Activated CD8-positive, alpha-beta memory T cell treated with anti-CD3 and anti-CD28 coated beads, Interleukin-2, amount 50 U/mL, for 1 hour (primary cell): ENCODE results near the gene SUB1.
A peak's percentile ranks its signal among the peaks of the same experiment; 100 is the strongest.
"Not testable (repeated sequence)": the region's sequence is repeated elsewhere in the genome, so short reads cannot be mapped to it uniquely, and the experiment has no call there.

Experiments
- DNase-seq: peaks from one replicate; pipeline ENCODE4 v3.0.0-alpha.2; 2020; ENCODE audit errors: extremely low read depth

SUB1 gene

DNA sequence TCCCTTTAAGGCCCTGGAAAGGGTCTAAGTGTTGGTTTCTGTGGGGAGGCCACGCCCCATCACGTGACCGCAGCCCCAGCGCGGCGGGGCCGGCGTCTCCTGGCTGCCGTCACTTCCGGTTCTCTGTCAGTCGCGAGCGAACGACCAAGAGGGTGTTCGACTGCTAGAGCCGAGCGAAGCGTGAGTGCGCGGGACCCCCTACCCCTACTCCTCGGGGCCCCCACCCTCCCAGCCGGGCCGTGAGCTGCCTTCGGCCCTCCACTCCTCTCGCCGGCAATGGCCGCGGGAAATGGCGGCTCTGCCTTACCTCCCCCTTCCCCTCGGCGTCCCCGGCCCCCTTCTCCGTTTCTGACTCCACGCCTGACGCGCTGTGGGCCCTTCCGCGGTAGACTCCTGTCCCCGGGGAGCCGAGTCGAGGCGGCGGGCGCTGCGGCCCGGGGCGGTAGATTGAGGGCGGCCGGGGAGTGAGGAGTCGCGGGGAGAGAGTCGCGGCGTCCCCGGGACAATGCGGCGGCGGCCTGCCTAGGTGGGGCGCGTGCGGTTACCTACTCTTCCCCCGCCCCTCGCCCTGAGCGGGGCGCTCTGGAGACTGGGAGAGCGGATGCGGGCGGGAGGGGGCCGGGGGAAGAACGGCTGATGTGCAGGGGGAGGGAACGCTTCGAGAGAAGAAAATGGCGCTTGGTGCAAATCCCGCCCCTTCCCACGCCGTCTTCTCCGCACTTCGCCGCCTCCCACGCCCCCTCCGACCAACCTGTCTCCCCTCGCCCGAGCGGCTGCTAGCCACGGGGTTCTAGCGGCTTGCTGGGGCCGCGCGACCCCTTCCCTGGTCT is at the start of gene SUB1:
Gene SUB1, plus strand, starts transcription at position 112 of the 830 bp plus-strand sequence. CDS start 2,956 bp downstream, outside the sequence.
- peak; percentile 84 for DNase-seq

DNA sequence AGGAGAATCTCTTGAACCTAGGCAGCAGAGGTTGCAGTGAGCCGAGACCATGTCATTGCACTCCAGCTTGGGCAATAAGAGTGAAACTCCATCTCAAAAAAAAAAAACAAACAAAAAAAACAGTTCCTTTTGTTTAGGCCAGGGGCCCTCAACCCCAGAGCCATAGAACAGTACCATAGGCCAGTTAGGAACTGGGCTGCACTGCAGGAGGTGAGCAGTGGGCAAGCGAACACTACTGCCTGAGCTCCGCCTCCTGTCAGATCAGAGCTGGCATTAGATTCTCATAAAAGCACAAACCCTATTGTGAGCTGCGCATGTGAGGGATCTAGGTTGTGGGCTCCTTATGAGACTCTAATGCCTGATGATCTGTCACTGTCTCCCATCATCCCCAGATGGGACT is 49.1 kb upstream of the SUB1 start:
- no peak for DNase-seq

DNA sequence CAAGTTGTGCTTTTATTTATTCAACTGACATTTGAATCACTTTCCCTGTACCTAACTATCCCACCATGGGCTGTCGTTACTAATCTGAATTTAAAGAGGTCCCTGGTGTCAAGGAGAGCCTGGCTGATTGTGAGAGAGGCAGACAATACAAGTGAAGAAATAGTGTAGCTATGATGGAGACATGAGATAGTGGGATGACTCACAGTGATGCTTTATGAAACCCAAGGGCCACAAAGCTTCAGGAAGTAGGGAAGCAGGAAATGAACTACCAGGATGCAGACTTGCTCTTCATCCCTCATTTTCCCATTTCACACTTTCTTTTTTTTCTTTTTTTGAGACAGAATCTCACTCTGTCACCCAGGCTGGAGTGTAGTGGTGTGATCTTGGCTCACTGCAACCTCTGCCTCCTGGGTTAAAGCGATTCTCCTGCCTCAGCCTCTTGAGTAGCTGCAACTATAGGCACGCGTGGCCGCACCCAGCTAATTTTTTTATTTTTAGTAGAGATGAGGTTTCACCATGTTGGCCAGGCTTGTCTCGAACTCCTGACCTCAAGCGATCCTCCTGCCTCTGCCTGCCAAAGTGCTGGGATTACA is 47.8 kb upstream of the SUB1 start:
- not testable (repeated sequence) for DNase-seq

DNA sequence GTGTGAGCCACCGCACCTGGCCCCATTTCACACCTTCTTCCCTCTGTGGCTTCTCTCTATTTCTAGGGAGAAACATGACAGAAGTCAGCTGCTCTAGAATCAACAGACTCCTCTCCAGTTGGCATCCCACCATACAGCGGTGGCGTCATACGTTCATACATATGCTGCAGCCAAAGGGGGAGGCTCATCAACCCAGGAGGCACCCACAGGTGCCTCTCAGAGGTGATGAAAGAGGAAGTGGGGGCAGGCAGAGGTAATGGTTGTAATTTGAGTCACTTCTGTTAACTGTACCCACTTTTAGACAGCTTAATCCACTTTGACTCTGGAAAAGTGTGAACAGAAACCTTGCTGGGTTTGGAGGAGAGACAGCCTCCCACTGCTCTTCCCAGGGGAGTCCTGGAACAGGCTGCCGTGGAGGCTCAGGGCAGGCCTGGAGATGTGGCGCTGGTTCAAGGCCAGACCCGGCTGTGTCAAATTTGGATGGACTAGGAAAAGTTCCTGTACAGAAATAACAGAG is 47.3 kb upstream of the SUB1 start:
- no peak for DNase-seq

DNA sequence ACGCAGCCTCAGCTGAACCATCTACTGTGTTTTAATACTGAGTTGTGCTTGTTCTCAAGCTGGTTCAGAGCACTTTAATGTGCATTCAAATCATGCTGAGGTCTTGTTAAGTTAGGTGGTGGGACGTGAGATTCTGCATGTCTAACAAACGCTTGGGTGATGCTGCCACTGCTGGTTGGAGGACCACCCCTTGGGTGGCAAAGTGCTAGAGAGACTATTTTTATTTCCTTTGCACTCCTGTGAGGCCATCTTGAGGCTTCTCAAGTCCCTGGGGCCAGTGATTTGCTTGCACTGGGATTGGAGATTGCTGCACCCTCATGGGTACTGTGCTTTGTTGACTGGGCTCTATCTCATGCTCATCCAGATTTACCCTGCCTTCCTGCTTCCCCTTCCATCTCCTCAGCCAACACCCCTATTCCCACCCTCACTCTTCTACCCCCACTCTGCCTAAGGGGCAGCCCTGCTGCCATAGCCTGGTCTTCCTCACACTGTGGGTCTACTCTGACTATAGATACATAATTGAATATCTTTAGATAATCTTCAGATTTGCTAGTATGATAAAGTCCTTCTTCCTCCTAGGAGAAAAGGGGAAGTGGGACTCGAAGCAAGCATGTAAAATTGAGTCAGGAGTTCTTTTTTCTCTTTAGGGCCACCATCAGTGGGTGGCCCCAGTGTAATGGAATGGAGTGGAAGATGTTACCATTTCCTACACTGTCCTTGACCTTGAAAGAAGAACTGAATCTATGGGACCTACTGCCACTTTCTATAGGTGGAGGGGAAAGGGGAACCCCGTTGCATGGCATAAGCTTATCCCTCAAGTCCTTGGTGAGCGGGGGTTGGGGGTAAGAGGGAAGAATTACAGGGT is 45.1 kb upstream of the SUB1 start:
- no peak for DNase-seq

DNA sequence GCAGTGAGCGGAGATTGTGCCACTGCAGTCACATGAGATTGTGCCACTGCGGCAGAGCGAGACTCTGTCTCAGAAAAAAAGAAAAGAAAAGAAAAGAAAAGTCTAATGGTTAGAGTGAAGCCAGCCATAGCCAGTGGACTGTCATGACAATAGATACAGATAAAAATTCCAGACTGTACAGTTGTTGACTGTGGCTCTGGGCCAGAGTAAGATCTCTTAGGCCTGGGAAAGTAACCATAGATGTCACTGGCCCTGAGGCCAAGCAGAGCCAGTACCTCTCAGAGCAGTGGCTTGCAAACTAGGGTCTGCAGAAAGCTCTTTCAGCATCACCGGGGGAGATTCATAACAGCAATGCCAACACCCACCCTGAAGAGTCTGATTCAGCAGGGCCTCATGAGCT is 44.1 kb upstream of the SUB1 start:
- no peak for DNase-seq

DNA sequence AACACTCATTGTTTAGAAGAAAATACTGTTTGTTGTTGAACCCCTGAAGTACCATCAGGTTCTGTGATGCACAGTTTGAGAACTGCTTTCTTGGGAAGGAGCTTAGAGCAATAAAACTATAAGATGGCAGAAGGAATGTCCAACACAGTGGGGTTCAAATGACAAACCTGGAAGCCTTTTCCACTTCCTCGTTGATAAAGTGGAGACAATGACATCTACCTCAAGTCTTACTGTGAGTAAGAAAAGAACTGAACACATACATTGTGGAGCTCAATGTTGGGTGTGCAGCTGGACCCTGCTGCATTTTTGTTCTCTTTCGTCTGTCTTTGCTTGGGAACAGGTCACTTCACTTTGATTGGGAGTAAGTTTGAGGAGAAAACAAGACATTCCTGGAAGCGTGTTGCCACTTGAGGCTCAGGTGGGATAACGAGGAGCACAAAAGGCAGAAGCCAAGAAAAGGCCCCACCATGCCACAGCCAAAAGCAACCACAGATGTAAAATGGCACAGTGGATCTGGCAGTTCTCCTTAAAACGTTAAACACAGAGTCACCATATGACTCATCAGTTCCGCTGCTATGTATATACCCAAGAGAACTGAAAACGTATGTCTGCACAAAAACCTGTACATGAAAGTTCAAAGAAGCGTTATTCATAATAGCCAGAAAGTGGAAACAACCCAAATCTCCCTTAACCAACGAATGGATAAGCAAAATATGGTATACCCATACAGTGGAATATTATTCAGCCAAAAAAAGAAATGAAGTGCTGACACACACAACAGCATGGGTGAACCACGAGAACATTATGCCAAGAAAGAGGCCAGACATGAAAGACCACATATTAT is 42.9 kb upstream of the SUB1 start:
- DNase-seq, result no peak

DNA sequence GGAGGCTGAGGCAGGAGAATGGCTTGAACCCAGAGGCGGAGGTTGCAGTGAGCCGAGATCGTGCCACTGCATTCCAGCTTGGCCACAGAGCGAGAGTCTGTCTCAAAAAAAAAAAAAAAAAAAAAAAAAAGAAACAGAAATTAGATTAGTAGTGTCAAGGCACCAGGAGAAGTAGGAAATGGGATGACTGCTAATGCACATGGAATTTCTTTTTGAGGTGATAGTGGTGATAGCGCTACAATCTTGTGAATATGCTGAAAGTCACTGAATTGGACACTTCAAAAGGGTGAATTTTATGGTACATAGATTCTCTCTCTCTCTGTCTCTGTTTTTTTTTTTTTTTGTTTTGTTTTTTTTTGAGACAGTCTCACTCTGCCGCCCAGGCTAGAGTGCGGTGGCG is 42.1 kb upstream of the SUB1 start:
- DNase-seq, result no peak

DNA sequence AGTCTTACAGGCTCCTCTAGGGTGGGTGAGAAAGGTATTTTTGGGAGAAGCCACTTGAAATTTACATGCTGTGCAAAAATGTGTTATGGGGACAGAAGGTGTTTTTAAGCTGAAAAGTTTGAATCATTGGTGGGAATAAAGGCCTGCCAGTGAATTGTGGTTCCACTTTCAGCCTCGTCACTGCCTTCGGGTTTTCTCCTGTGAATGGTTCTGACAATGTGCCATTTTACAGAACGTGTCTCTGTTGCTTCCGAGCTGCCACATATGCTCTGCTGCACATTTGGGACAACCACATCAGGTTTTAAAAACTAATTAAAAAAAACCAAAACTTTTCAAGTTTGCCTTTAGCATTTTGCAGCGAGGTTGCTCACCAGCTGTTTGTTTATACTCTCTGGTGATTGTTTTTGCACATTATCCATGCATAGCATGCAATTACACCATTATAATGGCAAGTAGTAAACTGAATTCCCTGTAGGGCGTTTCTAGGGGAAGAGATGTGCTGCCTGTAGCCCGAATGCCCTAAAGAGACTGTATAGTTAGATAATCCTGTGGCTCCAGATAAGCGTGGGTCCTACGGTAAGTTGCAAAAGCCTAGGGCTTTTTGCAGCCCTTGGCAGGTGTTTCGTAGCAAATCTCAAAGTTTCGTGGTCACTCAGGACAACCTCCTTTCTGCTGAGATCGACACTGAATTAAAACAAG is 40.1 kb upstream of the SUB1 start:
- DNase-seq, result no peak

DNA sequence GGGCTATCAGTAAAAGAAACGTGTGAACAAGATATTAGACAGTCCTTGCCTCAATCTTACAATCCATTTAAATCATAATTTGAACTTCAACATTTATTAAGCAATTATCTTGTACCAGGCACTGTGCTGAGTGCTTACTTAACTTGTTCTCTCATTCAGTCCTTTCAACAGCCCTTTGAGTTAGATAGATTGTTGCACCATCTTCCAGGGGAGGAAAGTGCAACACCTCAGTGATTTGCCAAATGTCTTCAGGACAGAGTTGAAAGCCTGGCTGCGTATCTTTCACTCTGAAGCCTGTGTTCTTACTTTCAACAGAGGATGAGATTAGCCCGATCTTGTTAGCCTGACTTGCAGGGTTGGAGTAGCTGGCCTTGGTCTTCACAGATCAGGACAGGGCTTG is 34.2 kb upstream of the SUB1 start:
- no peak for DNase-seq

DNA sequence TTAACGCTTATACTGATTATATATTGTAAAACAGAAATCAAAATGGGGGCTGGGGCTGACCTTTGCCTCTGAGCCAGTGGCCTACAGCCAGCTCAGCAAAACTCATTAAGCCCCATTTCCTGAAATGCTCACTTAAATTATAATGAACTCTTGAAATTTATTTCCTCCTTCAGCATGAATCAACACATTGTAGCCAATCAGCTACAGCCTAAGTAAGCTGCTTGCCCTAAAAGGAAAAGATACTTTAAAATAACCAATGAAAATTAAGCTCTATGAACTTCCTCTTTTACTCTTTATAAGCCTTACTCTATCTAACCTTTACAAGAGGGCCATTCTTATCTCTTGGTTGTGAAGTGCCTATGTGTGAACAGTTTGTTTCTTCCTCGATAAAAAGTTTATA is 33.5 kb upstream of the SUB1 start:
- DNase-seq, result no peak

DNA sequence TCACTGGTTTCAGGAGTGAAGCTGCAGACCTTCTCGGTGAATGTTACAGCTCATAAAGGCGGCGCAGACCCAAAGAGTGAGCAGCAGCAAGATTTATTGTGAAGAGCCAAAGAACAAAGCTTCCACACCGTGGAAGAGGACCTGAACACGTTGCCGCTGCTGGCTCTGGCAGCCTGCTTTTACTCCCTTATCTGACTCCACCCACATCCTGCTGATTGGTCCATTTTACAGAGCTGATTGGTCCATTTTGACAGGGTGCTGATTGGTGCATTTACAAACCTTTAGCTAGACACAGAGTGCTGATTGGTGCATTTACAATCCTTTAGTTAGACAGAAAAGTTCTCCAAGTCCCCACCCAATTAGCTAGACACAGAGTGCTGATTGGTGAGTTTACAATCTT is 32.9 kb upstream of the SUB1 start:
- DNase-seq, result not testable (repeated sequence)

DNA sequence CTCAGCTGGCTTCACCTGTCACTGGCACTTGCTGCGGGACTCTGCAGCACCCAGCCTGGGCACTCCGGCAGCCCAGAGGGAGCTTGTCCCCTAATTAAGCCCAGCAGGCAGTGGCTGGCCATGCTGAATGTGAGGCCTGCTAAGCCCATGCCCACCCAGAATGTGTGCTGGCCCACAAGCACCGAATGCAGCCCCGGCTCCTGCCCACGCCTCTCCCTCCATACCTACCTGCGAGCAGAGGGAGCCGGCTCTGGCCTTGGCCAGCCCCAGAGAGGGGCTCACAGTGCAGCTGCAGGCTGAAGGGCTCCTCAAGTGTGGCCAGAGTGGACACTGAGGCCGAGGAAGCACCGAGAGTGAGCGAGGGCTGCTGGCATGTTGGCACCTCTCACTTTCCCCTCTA is 32.4 kb upstream of the SUB1 start:
- DNase-seq, result no peak

DNA sequence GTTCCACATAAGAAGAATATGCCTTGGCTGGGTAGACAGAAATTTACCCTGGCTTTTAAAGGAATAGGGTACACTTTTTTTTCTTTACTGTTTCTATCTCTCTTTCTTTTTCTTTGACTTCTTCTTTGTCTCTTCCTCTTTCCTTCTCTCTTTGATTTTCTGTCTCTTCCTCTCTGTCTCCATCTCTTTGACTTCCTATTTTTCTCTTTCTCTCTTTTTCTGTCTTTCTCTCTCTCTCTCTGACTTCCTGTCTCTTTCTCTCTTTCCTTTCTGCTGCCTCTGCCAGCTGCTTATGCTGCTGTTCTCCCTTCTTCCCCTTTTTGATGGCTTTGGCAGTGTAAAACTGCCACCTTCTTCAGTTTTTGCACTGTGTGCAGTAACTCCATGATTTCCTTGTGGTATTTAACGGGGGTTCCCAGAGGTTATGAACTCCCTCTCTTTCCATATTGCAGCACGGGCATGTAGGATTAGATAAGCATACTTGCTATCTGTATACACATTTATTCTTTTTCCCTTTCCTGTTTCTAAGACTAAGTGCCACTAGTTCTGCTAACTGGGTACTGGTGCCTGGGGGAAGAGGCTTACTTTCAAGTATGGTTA is 31.1 kb upstream of the SUB1 start:
- DNase-seq, result not testable (repeated sequence)

DNA sequence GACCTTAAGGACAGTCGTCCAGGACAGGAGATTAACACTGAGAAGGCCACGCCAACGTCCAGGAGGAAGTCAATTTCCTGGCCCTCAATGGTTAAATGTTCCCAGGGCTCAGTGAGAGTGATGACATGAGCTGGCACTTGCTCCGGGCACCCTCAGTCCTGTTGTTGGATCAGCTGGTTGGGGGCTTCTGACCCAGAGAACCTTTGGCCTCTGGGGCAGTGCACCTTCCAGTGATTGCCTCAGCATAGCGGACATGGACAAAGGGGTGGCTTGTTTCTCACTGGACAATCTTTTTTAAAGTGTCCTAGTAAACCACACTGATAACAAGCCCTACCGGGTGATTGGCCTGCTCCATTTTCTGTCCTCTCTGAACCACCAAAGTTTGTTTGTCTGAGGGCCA is 28.8 kb upstream of the SUB1 start:
- not testable (repeated sequence) for DNase-seq

DNA sequence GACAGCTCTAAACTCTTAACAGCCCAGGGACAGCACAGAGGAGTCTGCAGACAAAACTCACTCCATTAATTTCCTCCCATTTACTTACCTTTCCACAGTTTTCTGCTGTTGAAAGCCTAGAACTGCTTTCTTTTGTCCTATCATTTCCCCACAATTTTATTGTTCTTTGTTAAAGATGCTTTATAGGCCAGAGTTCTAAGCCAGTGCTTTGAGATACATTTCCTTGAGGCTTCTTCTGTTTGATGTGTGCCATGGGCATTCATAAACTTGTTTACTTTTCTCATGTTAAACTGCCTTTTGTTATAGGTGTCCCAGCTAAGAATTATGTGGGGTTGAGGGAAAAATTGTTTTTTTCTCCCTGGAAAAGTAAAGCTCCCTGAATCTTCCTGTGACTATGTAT is 25.9 kb upstream of the SUB1 start:
- DNase-seq, result no peak

DNA sequence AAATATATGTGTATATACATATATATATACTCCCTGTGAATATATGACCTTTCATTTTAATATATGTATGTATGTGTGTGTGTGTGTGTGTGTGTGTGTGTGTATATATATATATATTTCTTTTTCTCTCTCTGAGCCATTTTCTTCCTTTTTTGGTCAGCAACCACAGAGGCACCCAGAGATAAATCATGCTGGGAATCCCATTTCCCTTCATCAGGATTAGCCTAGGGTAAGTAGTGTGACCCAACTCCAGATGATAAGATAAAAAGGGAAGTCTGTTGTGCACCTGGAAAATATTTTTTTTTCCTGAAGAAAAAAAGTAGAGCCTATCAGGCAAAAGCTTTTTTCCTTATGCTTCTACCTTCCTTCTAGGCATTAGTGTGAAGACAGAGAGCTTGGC is 25.4 kb upstream of the SUB1 start:
- DNase-seq, result no peak

DNA sequence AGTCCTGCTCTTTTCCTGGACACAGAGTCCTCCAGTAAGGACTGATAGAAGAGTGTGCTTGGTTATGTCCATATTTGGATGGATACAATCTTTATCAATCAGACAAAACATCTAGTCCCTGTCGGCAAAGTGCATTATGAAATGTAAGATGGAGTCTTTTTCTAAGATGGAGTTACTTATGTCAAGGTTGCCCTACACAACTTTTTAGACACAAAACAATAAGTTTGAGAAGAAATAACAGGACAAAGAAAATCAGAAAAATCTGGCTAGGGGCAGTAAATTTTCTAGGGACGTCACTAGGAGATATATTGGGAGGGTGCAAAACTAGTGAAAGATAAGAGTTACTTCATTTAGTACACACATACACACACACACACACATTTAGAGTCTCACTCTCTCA is 23.3 kb upstream of the SUB1 start:
- no peak for DNase-seq

DNA sequence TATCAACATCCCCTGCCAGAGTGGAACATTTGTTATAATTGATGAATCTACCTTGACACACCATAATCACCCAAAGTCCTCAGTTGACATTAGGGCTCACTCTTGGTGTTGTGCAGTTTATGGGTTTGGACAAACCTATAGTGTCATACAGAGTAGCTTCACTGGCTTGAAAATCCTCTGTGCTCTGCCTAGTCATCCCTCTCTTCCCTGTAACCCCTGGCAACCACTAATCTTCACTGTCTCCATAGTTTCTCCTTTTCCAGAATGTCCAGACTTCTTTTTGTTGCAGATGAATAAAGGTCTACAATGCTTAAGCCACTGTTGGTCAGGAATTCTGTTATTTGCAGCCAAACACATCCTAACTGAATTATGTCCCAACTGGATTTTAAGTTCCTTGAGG is 22.5 kb upstream of the SUB1 start:
- no peak for DNase-seq

DNA sequence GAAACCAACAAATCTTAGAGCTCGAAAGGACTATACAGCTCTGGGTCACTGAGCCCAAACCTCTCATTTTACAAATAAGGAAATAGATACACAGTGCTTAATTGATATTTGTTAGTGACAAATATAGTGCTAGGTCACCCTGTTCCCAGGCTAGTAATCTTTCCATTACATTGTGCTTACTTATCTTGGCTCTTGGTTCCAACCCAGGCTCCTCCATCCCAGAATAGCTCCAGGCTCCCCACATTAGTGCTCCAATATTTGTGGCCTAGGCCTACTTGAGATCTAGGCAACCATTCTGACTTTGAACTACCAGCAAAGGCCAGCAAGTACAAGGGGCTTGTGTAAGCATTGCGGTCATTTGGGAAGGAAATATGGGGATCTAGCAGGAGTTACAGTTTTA is 21.7 kb upstream of the SUB1 start:
- DNase-seq, result no peak
